SH-SY5Y (cell line): ENCODE results near the gene ANO9.

Experiments used
- GATA2 ChIP-seq: IDR thresholded peaks from 2 replicates; pipeline ENCODE4 v1.6.1; 2011; ENCODE audit warnings: mild to moderate bottlenecking, low read depth, low read length
- GATA3 ChIP-seq: IDR thresholded peaks from 2 replicates; pipeline ENCODE4 v1.6.1; 2011; ENCODE audit warnings: low read depth, mild to moderate bottlenecking, low read length, moderate library complexity

GRCh38 chr11:380095-380480 lies 61.7 kb downstream of the ANO9 start:
- TF ChIP-seq GATA2 (no peak), GATA3 (no peak)
